Thymus (tissue), 11 donors: ENCODE data around the gene TRIM31. TPM values are rescaled to one million over a fixed set of nuclear protein-coding genes. Genes with fewer than 3 reads are reported as not detected.

Experiments used
- DNase-seq, 9 donors: peaks; one replicate each; pipeline ENCODE4 v3.0.0-alpha.2; 2013; ENCODE audit warnings: low spot score in 9 of 9, low read depth in 6 of 9, missing footprints in 1 of 9
- H3K27ac ChIP-seq, 2 donors: one replicate each; pipeline ENCODE4 v1.5.1; 2013; ENCODE audit warnings: control low read depth in 1 of 2, low read depth in 1 of 2, low read length in 1 of 2, mild to moderate bottlenecking in 1 of 2, moderate library complexity in 1 of 2
- H3K27me3 ChIP-seq, 2 donors: one replicate each; pipeline ENCODE4 v1.5.1; 2013; ENCODE audit warnings: low read length in 1 of 2; ENCODE audit not compliant: control insufficient read depth in 2 of 2, insufficient read depth in 1 of 2
- H3K36me3 ChIP-seq, 2 donors: one replicate each; pipeline ENCODE4 v1.5.1; 2013; ENCODE audit warnings: low read length in 1 of 2, mild to moderate bottlenecking in 1 of 2, moderate library complexity in 1 of 2; ENCODE audit not compliant: control insufficient read depth in 2 of 2, insufficient read depth in 2 of 2
- H3K4me1 ChIP-seq, 2 donors: one replicate each; pipeline ENCODE4 v1.5.1; 2013; ENCODE audit warnings: low read length in 2 of 2; ENCODE audit not compliant: control insufficient read depth in 2 of 2, insufficient read depth in 2 of 2
- H3K4me3 ChIP-seq, 2 donors: one replicate each; pipeline ENCODE4 v1.5.1; 2013; ENCODE audit warnings: low read length in 2 of 2, control low read depth in 1 of 2, mild to moderate bottlenecking in 1 of 2
- H3K9me3 ChIP-seq, 2 donors: one replicate each; pipeline ENCODE4 v1.5.1; 2013; ENCODE audit warnings: low read length in 1 of 2, mild to moderate bottlenecking in 1 of 2; ENCODE audit not compliant: control insufficient read depth in 2 of 2, insufficient read depth in 1 of 2
- WGBS: extraction: QIAGEN DNeasy Blood & Tissue Kit; methylation state at CpG from one replicate; pipeline ENCODE4 v1.1.7; 2013; 5-methylcytosine and 5-hydroxymethylcytosine counted together
- polyA plus RNA-seq: library from polyadenylated mRNA; stranded (reverse); fragments of 200-250 nt; gene quantifications from one replicate; pipeline ENCODE4 v1.2.3, GENCODE V29; 2013
- total RNA-seq: library from RNA; stranded (reverse); fragments of 120-200 nt; gene quantifications from one replicate; pipeline ENCODE4 v1.2.4, GENCODE V29; 2013
- donor health status: healthy.

TRIM31 gene
- total and polyA plus RNA-seq, 2 donors: 0.28 to 1.4 TPM

- peaks cover 13 to 47% of the 10 kb centered on the region in 2 donors for H3K4me1 ChIP-seq
- no peaks in the 10 kb centered on the region for H3K36me3 ChIP-seq
- H3K9me3 ChIP-seq: peaks cover 0 to 3% of the 10 kb centered on the region in 2 donors
- 53% methylated on average over 4 of the region's 4 CpGs for WGBS
- peaks cover 42 to 87% of the 10 kb centered on the region in 2 donors for H3K27me3 ChIP-seq
- no peak overlapping the region for H3K4me3 ChIP-seq
- no peak overlapping the region for H3K27ac ChIP-seq
- DNase-seq: peak in 3 of 9 donors; percentile 39 to 77 (median 51)
Observed at GRCh38 chr6:30097902-30098768, 14.8 kb downstream of the TRIM31 start.

GRCh38 chr6:30096829-30097228 is 16.1 kb downstream of the TRIM31 start:
- DNase-seq: no peak
- H3K4me3 ChIP-seq: no peak overlapping the region
- WGBS: 72% methylated on average over 1 of the region's 1 CpG
- H3K4me1 ChIP-seq: peaks cover 12 to 36% of the 10 kb centered on the region in 2 donors
- peaks cover 41 to 83% of the 10 kb centered on the region in 2 donors for H3K27me3 ChIP-seq
- H3K27ac ChIP-seq: no peak overlapping the region
- no peaks in the 10 kb centered on the region for H3K36me3 ChIP-seq
- H3K9me3 ChIP-seq: no peaks in the 10 kb centered on the region

GRCh38 chr6:30093951-30094661 is 18.8 kb downstream of the TRIM31 start:
- no peak for DNase-seq
- Histone ChIP-seq H3K36me3 (no peaks in the 10 kb centered on the region), H3K4me3 (no peak overlapping the region), H3K9me3 (no peaks in the 10 kb centered on the region), H3K27me3 (peaks cover 18 to 79% of the 10 kb centered on the region in 2 donors), H3K27ac (no peak overlapping the region), H3K4me1 (peaks cover 0 to 21% of the 10 kb centered on the region in 2 donors)
- 55% methylated on average over 5 of the region's 5 CpGs for WGBS

GRCh38 chr6:30092852-30093543 is 19.9 kb downstream of the TRIM31 start:
- no peak overlapping the region for H3K4me3 ChIP-seq
- peaks cover 14 to 74% of the 10 kb centered on the region in 2 donors for H3K27me3 ChIP-seq
- H3K4me1 ChIP-seq: peaks cover 0 to 12% of the 10 kb centered on the region in 2 donors
- 79% methylated on average over 6 of the region's 6 CpGs for WGBS
- no peaks in the 10 kb centered on the region for H3K9me3 ChIP-seq
- no peaks in the 10 kb centered on the region for H3K36me3 ChIP-seq
- no peak overlapping the region for H3K27ac ChIP-seq
- DNase-seq: no peak

GRCh38 chr6:30091577-30092381 is 21.1 kb downstream of the TRIM31 start:
- Histone ChIP-seq H3K27ac (no peak overlapping the region), H3K27me3 (peaks cover 11 to 63% of the 10 kb centered on the region in 2 donors), H3K4me3 (no peak overlapping the region), H3K9me3 (no peaks in the 10 kb centered on the region), H3K36me3 (no peaks in the 10 kb centered on the region), H3K4me1 (peaks cover 0 to 3% of the 10 kb centered on the region in 2 donors)
- no peak for DNase-seq
- 80% methylated on average over 11 of the region's 11 CpGs for WGBS

- Histone ChIP-seq H3K4me3 (no peak overlapping the region), H3K4me1 (peaks cover 0 to 3% of the 10 kb centered on the region in 2 donors), H3K9me3 (no peaks in the 10 kb centered on the region), H3K27me3 (peaks cover 0 to 35% of the 10 kb centered on the region in 2 donors), H3K27ac (no peak overlapping the region), H3K36me3 (no peaks in the 10 kb centered on the region)
- no peak for DNase-seq
- WGBS: 72% methylated on average over 5 of the region's 5 CpGs
Observed at GRCh38 chr6:30087876-30088275, 25.0 kb downstream of the TRIM31 start.

- no peak overlapping the region for H3K27ac ChIP-seq
- WGBS: 37% methylated on average over 4 of the region's 4 CpGs
- H3K36me3 ChIP-seq: no peaks in the 10 kb centered on the region
- peak in 1 of 9 donors; percentile 49 for DNase-seq
- no peak overlapping the region for H3K4me3 ChIP-seq
- peaks cover 42 to 78% of the 10 kb centered on the region in 2 donors for H3K27me3 ChIP-seq
- H3K4me1 ChIP-seq: peaks cover 0 to 29% of the 10 kb centered on the region in 2 donors
- H3K9me3 ChIP-seq: no peaks in the 10 kb centered on the region
Observed at GRCh38 chr6:30077218-30077617, 35.7 kb downstream of the TRIM31 start.
